Measurements from ENCODE around the gene SLC7A14. TPM values are rescaled to one million over a fixed set of nuclear protein-coding genes. Genes with fewer than 3 reads are reported as not detected.

SLC7A14 gene
- total and polyA plus RNA-seq, 10 of the 15 experiments (the other 5 are each of a cell fraction or from before 2014, with no cell fraction given), result not detected

DNA sequence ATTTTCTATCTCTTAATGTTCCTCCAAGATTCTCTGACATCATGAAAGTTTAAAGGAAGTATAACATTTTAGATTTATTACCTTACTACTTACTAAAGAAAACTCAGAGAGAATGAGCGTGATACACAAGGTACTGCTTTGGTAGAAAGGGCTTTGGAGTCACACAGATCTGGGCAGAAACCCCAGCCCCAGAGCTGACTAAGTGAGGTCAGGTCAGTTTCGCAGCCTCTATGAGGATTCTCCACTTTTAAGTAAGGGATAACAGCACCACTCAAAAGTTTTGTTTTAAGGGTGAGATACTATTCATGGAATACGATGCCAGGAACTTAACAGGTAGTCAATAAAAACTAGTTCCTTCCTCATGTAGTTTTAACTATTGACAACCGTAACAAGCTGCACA, 91.1 kb downstream of the SLC7A14 start:
- 56% methylated on average over 4 of the region's 4 CpGs for WGBS (ENCODE audit: insufficient coverage, insufficient replicate concordance, low lambda C conversion rate, missing lambda C conversion rate)

More for the DNA sequence above, 91.1 kb downstream of the SLC7A14 start:
- H3K4me3 ChIP-seq, result no peak overlapping the region
- ChIA-PET CTCF (no interaction called here), POLR2A (no interaction called here), RAD21 (ENCODE audit: unreplicated experiment) (interaction anchor here (0.6 kb wide), 1 partner anchor 187 kb away, joined by 3 read pairs; no protein-coding TSS in a partner anchor), SMC1A (ENCODE audit: uncharacterized antibody, unreplicated experiment) (interaction anchor here (0.8 kb wide), 1 partner anchor 60 kb away, joined by 3 read pairs; no protein-coding TSS in a partner anchor)
- no peaks in the 10 kb centered on the region for H3K4me1 ChIP-seq (ENCODE audit: control insufficient read depth, insufficient read depth, low read length)
- H2AFZ ChIP-seq (ENCODE audit: control insufficient read depth, low read depth, low read length), result no peak overlapping the region
- FAIRE-seq (no peak), ATAC-seq (no peak), DNase-seq (ENCODE audit: low read depth, low spot score) (no peak)
- H3K27me3 ChIP-seq (replicated peaks in 1 of 2; ENCODE audit: control insufficient read depth in 2 of 2, insufficient read depth in 2 of 2, low read length in 1 of 2), result no peaks in the 10 kb centered on the region
- no peaks in the 10 kb centered on the region for H3K79me2 ChIP-seq (ENCODE audit: control insufficient read depth, insufficient read depth, low read length)
- no peak overlapping the region for H3K4me2 ChIP-seq (ENCODE audit: control insufficient read depth, insufficient read depth)
- intact Hi-C loops (cut with micrococcal nuclease; ENCODE audit: unreplicated experiment), result no loop called here
- no TSS peak for BruUV-seq (replicated peaks)
- no peaks in the 10 kb centered on the region for H4K20me1 ChIP-seq (ENCODE audit: control insufficient read depth, insufficient read depth)
- no peak overlapping the region for H3K27ac ChIP-seq (ENCODE audit: control insufficient read depth, insufficient read depth)
- H3K36me3 ChIP-seq (ENCODE audit: control insufficient read depth in 2 of 2, insufficient read depth in 2 of 2, low read length in 1 of 2), result no peaks in the 10 kb centered on the region
- H3K9me3 ChIP-seq (replicated peaks; ENCODE audit: control insufficient read depth, insufficient read depth, low read length), result no peaks in the 10 kb centered on the region
- in situ Hi-C loops (cut with MboI), result no loop called here
- no peak overlapping the region for H3K9ac ChIP-seq (ENCODE audit: control insufficient read depth, insufficient read depth, low read length)
- no peak for TF ChIP-seq BMI1 (IDR thresholded peaks at IDR 0.05; ENCODE audit: borderline replicate concordance)
- no peak for TF ChIP-seq ASH2L (IDR thresholded peaks at IDR 0.05; ENCODE audit: borderline replicate concordance, low read depth)
- no peak for TF ChIP-seq ZNF207 (IDR thresholded peaks at IDR 0.05; ENCODE audit: borderline replicate concordance)
- no peak for TF ChIP-seq SMC3 (IDR thresholded peaks at IDR 0.05; ENCODE audit: borderline replicate concordance, low read length)
- TF ChIP-seq TARDBP (IDR thresholded peaks at IDR 0.05; ENCODE audit: borderline replicate concordance), result no peak
- no peak for TF ChIP-seq TCF7 (IDR thresholded peaks at IDR 0.05; ENCODE audit: borderline replicate concordance)
- no peak for TF ChIP-seq POU2F2 (IDR thresholded peaks at IDR 0.05; ENCODE audit: borderline replicate concordance, low read depth, low read length)
- TF ChIP-seq ZSCAN29 (IDR thresholded peaks at IDR 0.05), result no peak
- TF ChIP-seq NBN (IDR thresholded peaks at IDR 0.05), result no peak
- TF ChIP-seq MYC (IDR thresholded peaks at IDR 0.05; ENCODE audit: insufficient read depth, insufficient read length, insufficient replicate concordance, low read length, severe bottlenecking), result no peak
- TF ChIP-seq CTCF (IDR thresholded peaks at IDR 0.05 in 2 of 3, conservative IDR thresholded peaks at IDR 0.05 in 1 of 3; ENCODE audit: control insufficient read depth in 2 of 3, extremely low read depth in 1 of 3, insufficient read depth in 1 of 3, low read depth in 3 of 3, low read length in 3 of 3), result no peak
- TF ChIP-seq CEBPZ (IDR thresholded peaks at IDR 0.05; ENCODE audit: low read depth, low read length), result no peak
- no peak for TF ChIP-seq JUNB (IDR thresholded peaks at IDR 0.05)
- TF ChIP-seq, protein P1, sequence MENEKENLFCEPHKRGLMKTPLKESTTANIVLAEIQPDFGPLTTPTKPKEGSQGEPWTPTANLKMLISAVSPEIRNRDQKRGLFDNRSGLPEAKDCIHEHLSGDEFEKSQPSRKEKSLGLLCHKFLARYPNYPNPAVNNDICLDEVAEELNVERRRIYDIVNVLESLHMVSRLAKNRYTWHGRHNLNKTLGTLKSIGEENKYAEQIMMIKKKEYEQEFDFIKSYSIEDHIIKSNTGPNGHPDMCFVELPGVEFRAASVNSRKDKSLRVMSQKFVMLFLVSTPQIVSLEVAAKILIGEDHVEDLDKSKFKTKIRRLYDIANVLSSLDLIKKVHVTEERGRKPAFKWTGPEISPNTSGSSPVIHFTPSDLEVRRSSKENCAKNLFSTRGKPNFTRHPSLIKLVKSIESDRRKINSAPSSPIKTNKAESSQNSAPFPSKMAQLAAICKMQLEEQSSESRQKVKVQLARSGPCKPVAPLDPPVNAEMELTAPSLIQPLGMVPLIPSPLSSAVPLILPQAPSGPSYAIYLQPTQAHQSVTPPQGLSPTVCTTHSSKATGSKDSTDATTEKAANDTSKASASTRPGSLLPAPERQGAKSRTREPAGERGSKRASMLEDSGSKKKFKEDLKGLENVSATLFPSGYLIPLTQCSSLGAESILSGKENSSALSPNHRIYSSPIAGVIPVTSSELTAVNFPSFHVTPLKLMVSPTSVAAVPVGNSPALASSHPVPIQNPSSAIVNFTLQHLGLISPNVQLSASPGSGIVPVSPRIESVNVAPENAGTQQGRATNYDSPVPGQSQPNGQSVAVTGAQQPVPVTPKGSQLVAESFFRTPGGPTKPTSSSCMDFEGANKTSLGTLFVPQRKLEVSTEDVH (IDR thresholded peaks at IDR 0.05; ENCODE audit: low read depth, partially characterized antibody), result no peak
- TF ChIP-seq NR2C2 (IDR thresholded peaks at IDR 0.05; ENCODE audit: borderline replicate concordance, control insufficient read depth, insufficient read length, low read depth), result no peak
- TF ChIP-seq ZNF384 (IDR thresholded peaks at IDR 0.05; ENCODE audit: borderline replicate concordance, low read depth, low read length), result no peak
